Panc1 (cell line): ENCODE data around the gene CDC42BPA. TPM values are rescaled to one million over a fixed set of nuclear protein-coding genes. Genes with fewer than 3 reads are reported as not detected.

Experiments used
- ATAC-seq: fragments of 200-7000 bp; cut with Tn5 transposase; 2 replicates; pipeline ENCODE4 v1.9.1; 2020; ENCODE audit warnings: mild to moderate bottlenecking, moderate library complexity
- BruUV-seq: library from RNA; stranded (reverse); fragments of 400-500 nt; replicated peaks from 2 replicates; lab custom pipeline; 2021; lab: Mats Ljungman, UMichigan
- CTCF ChIA-PET: fragments of 300-600 bp; sonication (Branson Sonifier 250); formaldehyde crosslinking; loops from one replicate; lab custom pipeline; 2022; ENCODE audit warnings: antibody characterized with exemption; lab: Charles Lee
- POLR2A ChIA-PET: fragments of 300-600 bp; sonication (Branson Sonifier 250); formaldehyde crosslinking; loops from one replicate; lab custom pipeline; 2022; ENCODE audit warnings: antibody characterized with exemption; lab: Charles Lee
- DNase-seq: peaks from one replicate; pipeline ENCODE4 v3.0.0-alpha.2; 2010; ENCODE audit warnings: low read depth, low spot score
- H3K27ac ChIP-seq: 2 replicates; pipeline ENCODE4 v1.5.1; 2011; ENCODE audit warnings: mild to moderate bottlenecking, low read length, inconsistent platforms
- H3K27me3 ChIP-seq: fragments of 200-500 bp; sonication (Bioruptor generic); 2 replicates; pipeline ENCODE4 v1.6.0; 2014; ENCODE audit warnings: low read length, inconsistent platforms; ENCODE audit not compliant: control insufficient read depth, insufficient read depth
- H3K36me3 ChIP-seq: fragments of 200-500 bp; sonication (Bioruptor generic); 2 replicates; pipeline ENCODE4 v1.5.1; 2014; ENCODE audit warnings: inconsistent platforms, mild to moderate bottlenecking, low read length, moderate library complexity; ENCODE audit not compliant: control insufficient read depth, insufficient read depth
- H3K4me1 ChIP-seq: 2 replicates; pipeline ENCODE4 v1.5.1; 2011; ENCODE audit warnings: inconsistent platforms, mild to moderate bottlenecking, low read length, moderate library complexity; ENCODE audit not compliant: control insufficient read depth, insufficient read depth
- H3K4me3 ChIP-seq, 2 experiments: 2 replicates each; pipeline ENCODE4 v1.5.1; 2011 to 2012; ENCODE audit warnings: low read depth in 2 of 2, low read length in 2 of 2, mild to moderate bottlenecking in 2 of 2, inconsistent platforms in 1 of 2, moderate library complexity in 1 of 2
- H3K9me3 ChIP-seq: fragments of 200-500 bp; sonication (Bioruptor generic); 2 replicates; pipeline ENCODE4 v1.5.1; 2014; ENCODE audit warnings: low read depth, mild to moderate bottlenecking, inconsistent platforms, low read length, moderate library complexity; ENCODE audit not compliant: control insufficient read depth, insufficient read depth
- CTCF ChIP-seq: fragments of 450-650 bp; IDR thresholded peaks from 2 replicates; pipeline ENCODE4 v1.5.1; 2017; ENCODE audit warnings: mild to moderate bottlenecking
- POLR2AphosphoS5 ChIP-seq: IDR thresholded peaks from 2 replicates; pipeline ENCODE4 v1.6.1; 2012; ENCODE audit warnings: mild to moderate bottlenecking, low read depth, low read length, moderate library complexity
- REST ChIP-seq, 2 experiments: IDR thresholded peaks; 2 replicates each; pipeline ENCODE4 v1.6.1; 2011 to 2012; ENCODE audit warnings: low read depth in 2 of 2, control low read depth in 1 of 2, low read length in 1 of 2, mild to moderate bottlenecking in 1 of 2, moderate library complexity in 1 of 2; ENCODE audit not compliant: insufficient read depth in 1 of 2
- SIN3A ChIP-seq: IDR thresholded peaks from 2 replicates; pipeline ENCODE4 v1.6.1; 2012; ENCODE audit warnings: low read depth, mild to moderate bottlenecking, low read length, moderate library complexity, borderline replicate concordance; ENCODE audit not compliant: insufficient read depth
- TCF7L2 ChIP-seq: IDR thresholded peaks from 2 replicates; pipeline ENCODE4 v1.6.1; 2011; ENCODE audit warnings: mild to moderate bottlenecking, low read depth, low read length, inconsistent platforms
- in situ Hi-C: cut with HindIII; loops from 2 replicates; pipeline ENCODE4 v1.10.0; 2016; ENCODE audit warnings: low sequenced_read_pairs, low pct_unique_long_range_greater_than_20kb
- intact Hi-C: fragments of 100-400 bp; cut with micrococcal nuclease; formaldehyde crosslinking; loops from one replicate; pipeline ENCODE4 v1.10.0; 2022; ENCODE audit not compliant: unreplicated experiment
- total RNA-seq: library from RNA; stranded (reverse); gene quantifications from one replicate; pipeline ENCODE4 v1.2.1, GENCODE V29; 2021; ENCODE audit not compliant: unreplicated experiment

The CDC42BPA gene
- total RNA-seq, 1 experiment from 2014 or later, result 32.8 TPM

DNA sequence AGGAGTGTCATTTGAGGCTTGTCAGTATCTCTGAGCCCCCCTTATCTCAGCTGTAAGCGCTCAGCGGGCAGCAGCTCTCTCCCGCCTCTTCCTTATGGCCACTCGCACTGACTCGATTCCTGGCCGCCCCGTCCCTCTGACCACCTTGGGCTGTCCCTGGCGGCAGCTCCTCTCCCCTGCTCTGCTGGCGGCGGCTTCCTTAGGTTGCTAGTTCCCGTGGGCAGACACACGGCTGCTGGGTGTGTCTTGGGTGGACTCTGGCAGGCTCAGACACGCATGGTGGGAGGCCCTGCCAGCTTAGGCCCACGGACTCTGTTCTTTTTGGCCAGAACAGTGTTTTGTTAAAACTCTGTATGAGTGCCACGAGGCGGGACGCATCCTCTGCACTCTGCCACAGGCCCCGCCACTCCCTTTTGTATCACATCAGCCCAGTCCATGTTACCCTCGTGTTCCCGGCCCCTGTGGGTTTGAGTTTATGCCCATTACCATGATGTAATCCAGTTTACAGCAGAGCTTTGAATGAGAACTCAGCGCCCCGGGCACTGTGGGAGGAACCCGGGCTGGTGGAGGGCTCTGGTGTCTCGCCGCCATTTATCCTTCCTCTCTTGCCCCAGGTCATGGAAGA, 332.3 kb downstream of the CDC42BPA start:
- ChIA-PET CTCF (no interaction called here), POLR2A (no interaction called here)
- ATAC-seq, result no peak
- Histone ChIP-seq H3K4me1 (no peaks in the 10 kb centered on the region), H3K27me3 (no peaks in the 10 kb centered on the region), H3K27ac (no peak overlapping the region), H3K4me3 (no peak overlapping the region), H3K36me3 (no peaks in the 10 kb centered on the region), H3K9me3 (no peaks in the 10 kb centered on the region)
- intact Hi-C loops, result no loop called here
- no TSS peak for BruUV-seq
- in situ Hi-C loops, result no loop called here
- no peak for DNase-seq
- TF ChIP-seq CTCF (no peak), POLR2AphosphoS5 (0 out of 2 replicates have a peak, but pooled peaks have one; percentile 10), REST (IDR thresholded peaks at IDR 0.05; ENCODE audit: insufficient read depth in 1 of 2, low read depth in 2 of 2, low read length in 1 of 2) (no peak), TCF7L2 (no peak), SIN3A (no peak)

GRCh38 chr1:226985239-226985838, 333.0 kb downstream of the CDC42BPA start:
- no TSS peak for BruUV-seq
- no peaks in the 10 kb centered on the region for H3K36me3 ChIP-seq
- H3K4me1 ChIP-seq, result no peaks in the 10 kb centered on the region
- H3K4me3 ChIP-seq, result no peak overlapping the region
- H3K27ac ChIP-seq, result no peak overlapping the region
- CTCF ChIA-PET, result no interaction called here
- H3K27me3 ChIP-seq, result no peaks in the 10 kb centered on the region
- in situ Hi-C loops (no loop called here), intact Hi-C loops (no loop called here)
- POLR2A ChIA-PET, result no interaction called here
- DNase-seq, result no peak
- ATAC-seq, result no peak
- TF ChIP-seq POLR2AphosphoS5, result no peak
- TF ChIP-seq TCF7L2, result no peak
- TF ChIP-seq REST (IDR thresholded peaks at IDR 0.05; ENCODE audit: insufficient read depth in 1 of 2, low read depth in 2 of 2, low read length in 1 of 2), result no peak
- no peak for TF ChIP-seq CTCF
- no peak for TF ChIP-seq SIN3A
- no peaks in the 10 kb centered on the region for H3K9me3 ChIP-seq
